Measurements from ENCODE around the gene LRRTM4. TPM values are rescaled to one million over a fixed set of nuclear protein-coding genes. Genes with fewer than 3 reads are reported as not detected.

Gene LRRTM4
- total and polyA plus RNA-seq, 2 of the 13 experiments (the other 11 are each of a cell fraction or from before 2014, with no cell fraction given) = 1.2 TPM

GRCh38 chr2:76895469-76895868 is 626.7 kb downstream of the LRRTM4 start (continued):
- TF ChIP-seq KDM1A (CRISPR knock-in tag; IDR thresholded peaks at IDR 0.05) = 0 out of 2 replicates have a peak, but pooled peaks have one; percentile 58
- TF ChIP-seq NPAS2 (CRISPR knock-in tag; IDR thresholded peaks at IDR 0.05; ENCODE audit: borderline replicate concordance) = no peak
- TF ChIP-seq ZNF530 (CRISPR knock-in tag; IDR thresholded peaks at IDR 0.05; ENCODE audit: low read depth) = no peak
- TF ChIP-seq FOSL2 (CRISPR knock-in tag; IDR thresholded peaks at IDR 0.05) = peak; percentile 93
- TF ChIP-seq NR2F1 (CRISPR knock-in tag; IDR thresholded peaks at IDR 0.05) = peak; percentile 54 to 58; a peak in 3 of 4 replicates
- peak; percentile 48; the same call in 1 of the 2 replicates for TF ChIP-seq TARDBP (CRISPR knock-in tag; IDR thresholded peaks at IDR 0.05)
- TF ChIP-seq ARID3A (IDR thresholded peaks at IDR 0.05; ENCODE audit: low read depth, low read length) = peak; percentile 94
- TF ChIP-seq HNRNPK (IDR thresholded peaks at IDR 0.05; ENCODE audit: low read depth, low read length, poor library complexity, severe bottlenecking) = no peak
- TF ChIP-seq TRIM24 (CRISPR knock-in tag; IDR thresholded peaks at IDR 0.05) = 0 out of 2 replicates have a peak, but pooled peaks have one; percentile 28
- TF ChIP-seq PHB2 (IDR thresholded peaks at IDR 0.05; ENCODE audit: partially characterized antibody) = no peak
- no peak for TF ChIP-seq MEIS1 (CRISPR knock-in tag; IDR thresholded peaks at IDR 0.05; ENCODE audit: borderline replicate concordance)
- TF ChIP-seq ZFP82 (CRISPR knock-in tag; IDR thresholded peaks at IDR 0.05; ENCODE audit: borderline replicate concordance) = no peak
- no peak for TF ChIP-seq GZF1 (CRISPR knock-in tag; IDR thresholded peaks at IDR 0.05)
- no peak for TF ChIP-seq TMF1 (CRISPR knock-in tag; IDR thresholded peaks at IDR 0.05; ENCODE audit: low read depth)
- no peak for TF ChIP-seq ZNF24 (IDR thresholded peaks at IDR 0.05)
- no peak for TF ChIP-seq ZNF484 (CRISPR knock-in tag; IDR thresholded peaks at IDR 0.05; ENCODE audit: borderline replicate concordance, low read depth)
- peak; percentile 39; the same call in 1 of the 2 replicates for TF ChIP-seq NR2C2 (CRISPR knock-in tag; IDR thresholded peaks at IDR 0.05; ENCODE audit: borderline replicate concordance)
- TF ChIP-seq RXRB (CRISPR knock-in tag; IDR thresholded peaks at IDR 0.05; ENCODE audit: borderline replicate concordance) = peak; percentile 79
- no peak for TF ChIP-seq TRAFD1 (CRISPR knock-in tag; IDR thresholded peaks at IDR 0.05; ENCODE audit: borderline replicate concordance)
- no peak for TF ChIP-seq ZNF354B (CRISPR knock-in tag; IDR thresholded peaks at IDR 0.05)
- TF ChIP-seq POGK (CRISPR knock-in tag; conservative IDR thresholded peaks at IDR 0.05) = no peak
- no peak for TF ChIP-seq DNMT1 (CRISPR knock-in tag; IDR thresholded peaks at IDR 0.05)
- TF ChIP-seq MYNN (CRISPR knock-in tag; IDR thresholded peaks at IDR 0.05; ENCODE audit: low read depth) = no peak
- no peak for TF ChIP-seq ZNF660 (CRISPR knock-in tag; IDR thresholded peaks at IDR 0.05; ENCODE audit: borderline replicate concordance, low read depth)
- TF ChIP-seq ZNF564 (CRISPR knock-in tag; IDR thresholded peaks at IDR 0.05) = no peak
- no peak for TF ChIP-seq ZNF598 (CRISPR knock-in tag; IDR thresholded peaks at IDR 0.05; ENCODE audit: borderline replicate concordance)
- no peak for TF ChIP-seq SOX6 (IDR thresholded peaks at IDR 0.05)
- TF ChIP-seq SOX6 (CRISPR knock-in tag; IDR thresholded peaks at IDR 0.05) = peak; percentile 67
